ENCODE data around the gene FAM107B. TPM values are rescaled to one million over a fixed set of nuclear protein-coding genes. Genes with fewer than 3 reads are reported as not detected.

FAM107B gene
- total RNA-seq, 1 experiment from 2014 or later, result 24.5 TPM

DNA sequence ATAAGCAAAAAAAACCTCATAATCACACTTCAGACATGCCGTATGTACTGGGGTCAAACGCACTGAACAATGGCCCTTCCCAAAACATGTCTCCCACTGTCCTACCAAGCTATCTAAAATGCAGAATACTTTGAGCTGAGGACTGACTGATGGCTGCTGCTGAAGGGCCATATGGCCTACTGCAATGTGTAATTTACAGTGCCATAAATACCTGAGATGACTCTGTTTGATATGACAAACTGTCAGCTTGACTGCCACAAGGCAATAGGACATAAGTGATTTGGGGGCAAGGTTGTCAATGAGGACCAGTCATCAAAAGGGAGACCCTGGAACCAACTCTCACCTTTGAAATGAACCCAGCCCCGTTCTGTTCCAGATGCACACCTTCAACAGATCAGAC lies 256.5 kb downstream of the FAM107B start:
- no peak for DNase-seq
- H3K27ac Mint-ChIP-seq, result no peak overlapping the region
- TF ChIP-seq CTCF (conservative IDR thresholded peaks at IDR 0.05), result no peak
- no peak overlapping the region for H3K4ac ChIP-seq (ENCODE audit: low read depth, low read length)
- H3K4me1 ChIP-seq (ENCODE audit: insufficient read depth, low read length), result peaks cover 2% of the 10 kb centered on the region; the same call in 1 of the 2 replicates
- no peaks in the 10 kb centered on the region for H3K9me3 ChIP-seq (ENCODE audit: control insufficient read depth, low read depth, low read length)
- no peak overlapping the region for H3K18ac ChIP-seq (ENCODE audit: insufficient read length, low read depth, low read length)
- H2BK15ac ChIP-seq (ENCODE audit: low read depth, low read length), result no peak overlapping the region
- H3K27ac ChIP-seq (ENCODE audit: insufficient read length, low read depth, low read length), result no peak overlapping the region
- H4K20me1 ChIP-seq (ENCODE audit: control insufficient read depth, insufficient read depth, insufficient read length), result no peaks in the 10 kb centered on the region
- no peak overlapping the region for H3K56ac ChIP-seq (ENCODE audit: insufficient read length, low read depth, low read length)
- no peaks in the 10 kb centered on the region for H3K79me1 ChIP-seq (ENCODE audit: insufficient read depth, low read depth, low read length, poor library complexity, severe bottlenecking)
- H2BK5ac ChIP-seq (ENCODE audit: insufficient read length, low read length), result no peak overlapping the region
- H3K9ac ChIP-seq (ENCODE audit: extremely low read depth, insufficient read length, low read length), result no peak overlapping the region
- no peak overlapping the region for H3K23ac ChIP-seq (ENCODE audit: insufficient read length, low read depth, low read length)
- no peak overlapping the region for H2AFZ ChIP-seq (ENCODE audit: low read length)
- H4K91ac ChIP-seq (ENCODE audit: insufficient read length, low read depth, low read length), result no peak overlapping the region
- no peaks in the 10 kb centered on the region for H3K27me3 ChIP-seq (ENCODE audit: insufficient read depth, low read length)
- H3K27me3 Mint-ChIP-seq (ENCODE audit: low read depth), result no peaks in the 10 kb centered on the region
- peaks cover 1% of the 10 kb centered on the region; the same call in 1 of the 2 replicates for H3K79me2 ChIP-seq (ENCODE audit: insufficient read depth, low read length)
- no peaks in the 10 kb centered on the region for H3K23me2 ChIP-seq (ENCODE audit: insufficient read length, low read depth, low read length, poor library complexity, severe bottlenecking)
- H3T11ph ChIP-seq (ENCODE audit: low read length), result no peak overlapping the region
- no peaks in the 10 kb centered on the region for H3K9me3 Mint-ChIP-seq
- H2BK12ac ChIP-seq (ENCODE audit: insufficient read length, low read depth, low read length), result no peak overlapping the region
- no peak overlapping the region for H4K5ac ChIP-seq (ENCODE audit: insufficient read length, low read depth, low read length)
- no peak overlapping the region for H4K8ac ChIP-seq (replicated peaks; ENCODE audit: insufficient read length, low read depth, low read length)
- H3K4me1 Mint-ChIP-seq, result peaks cover 17 to 18% of the 10 kb centered on the region in 2 experiments
- no peak overlapping the region for H2AK5ac ChIP-seq (ENCODE audit: insufficient read length, low read length)
- no peak overlapping the region for H2BK20ac ChIP-seq (ENCODE audit: low read depth, low read length, poor library complexity, severe bottlenecking)
- H2BK120ac ChIP-seq (ENCODE audit: low read depth, low read length, poor library complexity, severe bottlenecking), result no peak overlapping the region
- H3K4me2 ChIP-seq (ENCODE audit: insufficient read depth, insufficient read length, low read length), result no peak overlapping the region
- H3K4me3 Mint-ChIP-seq, result no peak overlapping the region
- no CpG with 5 or more reads among the region's 3 CpGs for WGBS (ENCODE audit: extremely low coverage, insufficient read length, low lambda C conversion rate)
- H3K14ac ChIP-seq (ENCODE audit: insufficient read depth, low read length), result no peak overlapping the region
- peaks cover 1 to 12% (median 8%) of the 10 kb centered on the region in 3 experiments; a peak in 5 of 7 replicates for H3K36me3 Mint-ChIP-seq (ENCODE audit: insufficient read depth in 1 of 3, low read depth in 3 of 3)

All from H9 (cell line).